ENCODE results near the gene KNSTRN.

The KNSTRN gene

GRCh38 chr15:40435710-40436089, 53.2 kb downstream of the KNSTRN start:
- DNase-seq = no peak

- DNase-seq = no peak
These were observed 53.8 kb downstream of the KNSTRN start for GRCh38 chr15:40436116-40436891.

- DNase-seq = no peak
These were observed 54.6 kb downstream of the KNSTRN start for GRCh38 chr15:40436892-40437751.

GRCh38 chr15:40437752-40438687, 55.5 kb downstream of the KNSTRN start:
- DNase-seq = no peak

- DNase-seq = no peak
These were observed 56.2 kb downstream of the KNSTRN start for GRCh38 chr15:40438712-40439111.

GRCh38 chr15:40439461-40439959, 57.0 kb downstream of the KNSTRN start:
- DNase-seq = no peak

DNA sequence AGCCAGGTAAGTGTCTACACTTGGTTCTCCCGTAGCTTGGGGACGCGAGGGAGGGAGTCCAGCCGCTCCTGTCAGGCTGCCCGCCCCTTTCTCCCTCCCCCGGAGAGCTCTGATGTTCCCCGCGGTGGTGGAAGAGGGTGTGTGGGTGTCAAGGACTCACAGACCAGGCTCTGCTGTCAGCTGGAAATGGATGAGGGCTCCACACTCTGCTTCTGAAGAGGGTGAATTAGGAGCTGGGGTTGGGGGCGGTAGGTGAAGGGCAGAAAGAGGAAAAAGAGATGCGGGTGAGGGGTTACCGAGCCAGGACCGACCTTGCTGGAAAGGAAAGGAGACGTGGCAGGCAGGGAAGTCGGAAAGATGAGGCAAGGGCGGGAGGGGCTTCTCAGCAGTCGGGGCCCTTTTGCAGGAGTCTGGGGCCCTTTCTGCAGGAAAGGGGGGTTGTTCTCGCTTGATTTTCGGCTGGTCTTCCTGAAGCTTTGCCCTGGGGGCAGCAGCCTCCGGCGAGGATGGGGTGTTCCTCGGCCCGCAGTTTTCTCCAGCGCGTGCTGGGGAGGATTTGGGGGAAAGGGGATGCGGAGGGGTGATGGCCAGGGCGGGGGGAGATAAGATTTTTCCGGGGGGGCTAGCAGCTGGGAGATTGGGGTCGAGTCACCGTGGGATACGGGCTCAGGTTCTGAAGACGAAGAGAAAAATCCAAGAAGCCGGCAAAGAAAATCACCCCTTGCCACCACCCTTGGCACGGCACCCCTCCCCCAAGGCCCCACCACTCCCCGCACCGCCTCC, 57.6 kb downstream of the KNSTRN start:
- DNase-seq = no peak

GRCh38 chr15:40440743-40441564, 58.4 kb downstream of the KNSTRN start, which contains the start of gene BAHD1:
Gene BAHD1 (plus strand): TSS chr15:40440953. CDS start chr15:40458465, 17,512 bp downstream.
- DNase-seq = peak; percentile 91 to 94

GRCh38 chr15:40441565-40442531, 59.3 kb downstream of the KNSTRN start:
- DNase-seq = no peak

GRCh38 chr15:40443255-40443654, 60.7 kb downstream of the KNSTRN start:
- DNase-seq = no peak

DNA sequence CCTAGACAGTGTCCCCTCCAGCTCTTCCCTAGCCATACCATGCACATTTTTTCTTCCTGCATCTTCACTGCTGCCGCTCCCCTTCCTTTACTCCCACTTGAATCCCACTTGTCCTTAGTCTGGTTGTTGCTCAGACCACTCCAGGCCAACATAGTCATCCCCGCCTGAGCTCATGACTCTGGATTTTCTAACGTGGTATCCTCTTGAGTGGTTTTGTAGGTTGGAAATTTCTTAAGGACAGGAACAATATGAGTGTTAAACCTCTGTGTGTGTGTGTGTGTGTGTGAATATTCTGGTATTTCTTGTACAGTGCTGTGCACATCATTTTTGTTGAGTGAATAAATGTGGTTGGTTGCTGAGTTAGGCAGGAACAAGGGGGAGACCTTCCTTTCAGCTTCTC, 61.3 kb downstream of the KNSTRN start:
- DNase-seq = no peak

Measured in stimulated activated CD4-positive, alpha-beta T cell treated with anti-CD3 and anti-CD28 coated beads, Interleukin-2, amount 100 ng/mL, for 48 hours (primary cell).